HCT116 (cell line): ENCODE data around the gene STK4. TPM values are rescaled to one million over a fixed set of nuclear protein-coding genes. Genes with fewer than 3 reads are reported as not detected.

Source experiments
- ATAC-seq: fragments of 200-7000 bp; cut with Tn5 transposase; 2 replicates; pipeline ENCODE4 v1.9.1; 2020; ENCODE audit warnings: mild to moderate bottlenecking, moderate library complexity
- BruUV-seq: library from RNA; stranded (reverse); fragments of 400-500 nt; replicated peaks from 2 replicates; lab custom pipeline; 2021; lab: Mats Ljungman, UMichigan
- CTCF ChIA-PET: fragments of 300-600 bp; sonication (Branson Sonifier 250); formaldehyde crosslinking; loops from one replicate; lab custom pipeline; 2021; ENCODE audit warnings: antibody characterized with exemption; lab: Charles Lee
- POLR2A ChIA-PET: fragments of 300-600, 350-600 bp; sonication (Branson Sonifier 250); formaldehyde crosslinking; loops from one replicate; lab custom pipeline; 2021; ENCODE audit warnings: antibody characterized with exemption; lab: Charles Lee
- RAD21 ChIA-PET, 2 experiments: fragments of 300-600 bp; sonication (Branson Sonifier 250); formaldehyde crosslinking; loops; one replicate each; lab custom pipeline; 2023; ENCODE audit warnings: low total read pairs in 2 of 2; ENCODE audit not compliant: uncharacterized antibody in 2 of 2, unreplicated experiment in 2 of 2, low non-redundant PET in 1 of 2; lab: Charles Lee
- DNase-seq: peaks from one replicate; pipeline ENCODE4 v3.0.0-alpha.2; 2010; ENCODE audit warnings: low read depth, low spot score
- H2AFZ ChIP-seq: fragments of 200-600 bp; shearing (Covaris generic), sonication (generic); 2 replicates; pipeline ENCODE4 v1.6.1; 2017; ENCODE audit warnings: low read depth, mixed run types, mixed read lengths, antibody characterized with exemption, low read length; ENCODE audit not compliant: poor library complexity, severe bottlenecking
- H3K27ac ChIP-seq: 2 replicates; pipeline ENCODE4 v1.5.1; 2012; ENCODE audit warnings: low read depth, low read length
- H3K27me3 ChIP-seq: fragments of 200-600 bp; sonication (generic); 2 replicates; pipeline ENCODE4 v1.6.1; 2016; ENCODE audit warnings: mixed run types, low read length, mixed read lengths; ENCODE audit not compliant: insufficient read depth
- H3K36me3 ChIP-seq, 2 experiments: fragments of 200-500 bp in 1 of 2; fragments of 200-600 bp in 1 of 2; sonication (Bioruptor generic) in 1 of 2; sonication (generic) in 1 of 2; 2 replicates each; pipeline versions ENCODE4 v1.5.1 to v1.6.1; 2014 to 2016; ENCODE audit warnings: low read length in 2 of 2, inconsistent platforms in 1 of 2, mixed read lengths in 1 of 2, mixed run types in 1 of 2; ENCODE audit not compliant: insufficient read depth in 2 of 2, control insufficient read depth in 1 of 2
- H3K4me1 ChIP-seq, 2 experiments: fragments of 200-600 bp in 1 of 2; sonication (generic) in 1 of 2; 2 replicates each; pipeline versions ENCODE4 v1.5.1 to v1.6.1; 2012 to 2017; ENCODE audit warnings: low read length in 2 of 2, inconsistent platforms in 1 of 2, mild to moderate bottlenecking in 1 of 2, mixed read lengths in 1 of 2, mixed run types in 1 of 2, moderate library complexity in 1 of 2; ENCODE audit not compliant: insufficient read depth in 2 of 2, control insufficient read depth in 1 of 2
- H3K4me2 ChIP-seq: fragments of 200-600 bp; sonication (generic); 2 replicates; pipeline ENCODE4 v1.6.1; 2017; ENCODE audit warnings: mixed run types, low read length, mixed read lengths
- H3K4me3 ChIP-seq, 2 experiments: fragments of 200-600 bp in 1 of 2; sonication (generic) in 1 of 2; replicated peaks in 1 of 2; 2 replicates each; pipeline ENCODE4 v1.5.1; 2011 to 2016; ENCODE audit warnings: low read length in 2 of 2, control low read depth in 1 of 2, low read depth in 1 of 2, mild to moderate bottlenecking in 1 of 2, mixed read lengths in 1 of 2, mixed run types in 1 of 2
- H3K79me2 ChIP-seq: fragments of 200-600 bp; sonication (generic); 2 replicates; pipeline ENCODE4 v1.6.1; 2017; ENCODE audit warnings: mild to moderate bottlenecking, mixed run types, low read length, moderate library complexity, mixed read lengths; ENCODE audit not compliant: insufficient read depth
- H3K9ac ChIP-seq: fragments of 200-600 bp; sonication (generic); 2 replicates; pipeline ENCODE4 v1.6.1; 2016; ENCODE audit warnings: low read length, mixed read lengths
- H3K9me2 ChIP-seq: fragments of 200-600 bp; sonication (generic), shearing (Covaris generic); 2 replicates; pipeline ENCODE4 v1.6.1; 2017; ENCODE audit warnings: mixed run types, mild to moderate bottlenecking, moderate library complexity; ENCODE audit not compliant: insufficient read depth
- H3K9me3 ChIP-seq, 2 experiments: fragments of 200-500 bp in 1 of 2; fragments of 200-600 bp in 1 of 2; sonication (Bioruptor generic) in 1 of 2; sonication (generic) in 1 of 2; 2 replicates each; pipeline ENCODE4 v1.6.1; 2014 to 2017; ENCODE audit warnings: low read length in 2 of 2, mixed read lengths in 2 of 2, inconsistent platforms in 1 of 2, low read depth in 1 of 2, mild to moderate bottlenecking in 1 of 2, mixed run types in 1 of 2, moderate library complexity in 1 of 2; ENCODE audit not compliant: control insufficient read depth in 1 of 2, insufficient read depth in 1 of 2
- H4K20me1 ChIP-seq: fragments of 200-600 bp; sonication (generic), shearing (Covaris generic); 2 replicates; pipeline ENCODE4 v1.6.1; 2017; ENCODE audit warnings: mixed run types, mild to moderate bottlenecking, moderate library complexity; ENCODE audit not compliant: insufficient read depth
- CEBPB ChIP-seq: IDR thresholded peaks from 2 replicates; pipeline ENCODE4 v1.6.1; 2012; ENCODE audit warnings: low read depth
- EGR1 ChIP-seq: IDR thresholded peaks from 2 replicates; pipeline ENCODE4 v1.6.1; 2012; ENCODE audit warnings: low read depth
- EZH2 ChIP-seq: fragments of 200-600 bp; sonication (generic); IDR thresholded peaks from 2 replicates; pipeline ENCODE4 v1.6.1; 2017; ENCODE audit warnings: antibody characterized with exemption, mixed run types
- FOSL1 ChIP-seq: IDR thresholded peaks from 2 replicates; pipeline ENCODE4 v1.6.1; 2012; ENCODE audit warnings: low read depth
- JUND ChIP-seq: IDR thresholded peaks from 2 replicates; pipeline ENCODE4 v1.6.1; 2012
- MAX ChIP-seq: IDR thresholded peaks from 2 replicates; pipeline ENCODE4 v1.6.1; 2012
- POLR2A ChIP-seq: IDR thresholded peaks from 2 replicates; pipeline ENCODE4 v1.7.0; 2011; ENCODE audit warnings: borderline replicate concordance; ENCODE audit not compliant: insufficient read depth, insufficient read length; ENCODE audit errors: extremely low read depth
- POLR2AphosphoS5 ChIP-seq: IDR thresholded peaks from 2 replicates; pipeline ENCODE4 v1.6.1; 2011; ENCODE audit warnings: mild to moderate bottlenecking, low read depth, low read length, moderate library complexity
- REST ChIP-seq: IDR thresholded peaks from 2 replicates; pipeline ENCODE4 v1.6.1; 2012; ENCODE audit warnings: low read depth
- SIN3A ChIP-seq: IDR thresholded peaks from 2 replicates; pipeline ENCODE4 v1.6.1; 2012; ENCODE audit warnings: low read depth
- intact Hi-C: fragments of 100-400 bp; cut with micrococcal nuclease; formaldehyde crosslinking; loops from 2 replicates; pipeline ENCODE4 v1.10.0; 2022
- total RNA-seq: library from RNA; stranded (reverse); gene quantifications from one replicate; pipeline ENCODE4 v1.2.1, GENCODE V29; 2021; ENCODE audit not compliant: unreplicated experiment
- TF ChIP-seq, protein P1 (sequence below): IDR thresholded peaks from 2 replicates; pipeline ENCODE4 v1.6.1; 2012
- TF ChIP-seq, protein P2 (sequence below), 3 experiments: fragments of 200-600 bp in 1 of 3; sonication (generic) in 1 of 3; IDR thresholded peaks in 2 of 3; conservative IDR thresholded peaks in 1 of 3; 2 replicates each; pipeline ENCODE4 v1.5.1; 2012 to 2017; ENCODE audit warnings: low read depth in 2 of 3, low read length in 2 of 3, antibody characterized with exemption in 1 of 3, borderline replicate concordance in 1 of 3, control low read depth in 1 of 3, mild to moderate bottlenecking in 1 of 3, mixed read lengths in 1 of 3, mixed run types in 1 of 3, moderate library complexity in 1 of 3; ENCODE audit not compliant: insufficient read depth in 1 of 3

The STK4 gene
- total RNA-seq, 1 experiment from 2014 or later, result 45.4 TPM

GRCh38 chr20:45113865-45114264, 147.6 kb downstream of the STK4 start:
- H3K27me3 ChIP-seq, result no peaks in the 10 kb centered on the region; the same call in 1 of the 2 replicates
- intact Hi-C loops, result no loop called here
- no peaks in the 10 kb centered on the region for H4K20me1 ChIP-seq
- POLR2A ChIA-PET, result no interaction called here
- H3K4me1 ChIP-seq, result 0 out of 4 replicates have a peak, but pooled peaks cover 0 to 3% of the 10 kb centered on the region in 2 experiments
- no peak overlapping the region for H3K4me2 ChIP-seq
- no peaks in the 10 kb centered on the region for H3K9me2 ChIP-seq
- no peak overlapping the region for H2AFZ ChIP-seq
- no peak overlapping the region for H3K9ac ChIP-seq
- H3K9me3 ChIP-seq, result no peaks in the 10 kb centered on the region
- TF ChIP-seq JUND, result no peak
- DNase-seq (no peak), ATAC-seq (no peak)
- no peak overlapping the region for H3K27ac ChIP-seq
- H3K4me3 ChIP-seq, result no peak overlapping the region
- no peaks in the 10 kb centered on the region for H3K36me3 ChIP-seq
- RAD21 ChIA-PET, result no interaction called here
- BruUV-seq, result no TSS peak
- H3K79me2 ChIP-seq, result no peaks in the 10 kb centered on the region
- CTCF ChIA-PET, result interaction anchor here (1.0 to 4.6 kb wide), 2 partner anchors 70 to 180 kb away, joined by 3 to 51 read pairs; no protein-coding TSS in a partner anchor

- DNase-seq (no peak), ATAC-seq (no peak)
- no TSS peak for BruUV-seq
- 0 out of 4 replicates have a peak, but pooled peaks cover 0 to 3% of the 10 kb centered on the region in 2 experiments for H3K4me1 ChIP-seq
- H3K27ac ChIP-seq, result no peak within 1 kb of the TSS
- ChIA-PET RAD21 (no interaction called here), POLR2A (no interaction called here), CTCF (interaction anchor here (1.2 kb wide), 1 partner anchor 70 kb away, joined by 4 read pairs; no protein-coding TSS in a partner anchor)
- no peak within 1 kb of the TSS for H3K4me2 ChIP-seq
- H3K9ac ChIP-seq, result no peak within 1 kb of the TSS
- H4K20me1 ChIP-seq, result no peaks in the 10 kb centered on the region
- H3K9me3 ChIP-seq, result no peaks in the 10 kb centered on the region
- no peak within 1 kb of the TSS for H3K4me3 ChIP-seq
- H3K79me2 ChIP-seq, result no peaks in the 10 kb centered on the region
- H3K36me3 ChIP-seq, result no peaks in the 10 kb centered on the region
- intact Hi-C loops, result no loop called here
- no peaks in the 10 kb centered on the region; the same call in 1 of the 2 replicates for H3K27me3 ChIP-seq
- no peaks in the 10 kb centered on the region for H3K9me2 ChIP-seq
- H2AFZ ChIP-seq, result no peak within 1 kb of the TSS
- no peak for TF ChIP-seq FOSL1
- no peak for TF ChIP-seq MAX
- no peak for TF ChIP-seq SIN3A
- no peak for TF ChIP-seq CEBPB
- TF ChIP-seq EGR1, result no peak
- TF ChIP-seq, protein P1, sequence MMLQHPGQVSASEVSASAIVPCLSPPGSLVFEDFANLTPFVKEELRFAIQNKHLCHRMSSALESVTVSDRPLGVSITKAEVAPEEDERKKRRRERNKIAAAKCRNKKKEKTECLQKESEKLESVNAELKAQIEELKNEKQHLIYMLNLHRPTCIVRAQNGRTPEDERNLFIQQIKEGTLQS, result no peak
- no peak for TF ChIP-seq POLR2AphosphoS5
- no peak for TF ChIP-seq REST
- no peak for TF ChIP-seq POLR2A
- TF ChIP-seq, protein P2, sequence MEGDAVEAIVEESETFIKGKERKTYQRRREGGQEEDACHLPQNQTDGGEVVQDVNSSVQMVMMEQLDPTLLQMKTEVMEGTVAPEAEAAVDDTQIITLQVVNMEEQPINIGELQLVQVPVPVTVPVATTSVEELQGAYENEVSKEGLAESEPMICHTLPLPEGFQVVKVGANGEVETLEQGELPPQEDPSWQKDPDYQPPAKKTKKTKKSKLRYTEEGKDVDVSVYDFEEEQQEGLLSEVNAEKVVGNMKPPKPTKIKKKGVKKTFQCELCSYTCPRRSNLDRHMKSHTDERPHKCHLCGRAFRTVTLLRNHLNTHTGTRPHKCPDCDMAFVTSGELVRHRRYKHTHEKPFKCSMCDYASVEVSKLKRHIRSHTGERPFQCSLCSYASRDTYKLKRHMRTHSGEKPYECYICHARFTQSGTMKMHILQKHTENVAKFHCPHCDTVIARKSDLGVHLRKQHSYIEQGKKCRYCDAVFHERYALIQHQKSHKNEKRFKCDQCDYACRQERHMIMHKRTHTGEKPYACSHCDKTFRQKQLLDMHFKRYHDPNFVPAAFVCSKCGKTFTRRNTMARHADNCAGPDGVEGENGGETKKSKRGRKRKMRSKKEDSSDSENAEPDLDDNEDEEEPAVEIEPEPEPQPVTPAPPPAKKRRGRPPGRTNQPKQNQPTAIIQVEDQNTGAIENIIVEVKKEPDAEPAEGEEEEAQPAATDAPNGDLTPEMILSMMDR (IDR thresholded peaks at IDR 0.05 in 2 of 3, conservative IDR thresholded peaks at IDR 0.05 in 1 of 3; ENCODE audit: borderline replicate concordance in 1 of 3, insufficient read depth in 1 of 3, low read depth in 2 of 3, low read length in 2 of 3), result no peak
- TF ChIP-seq EZH2, result no peak
Observed at GRCh38 chr20:45114465-45115385, 148.4 kb downstream of the STK4 start, which contains the start of gene WFDC5. WFDC5 (minus strand) TSS chr20:45115174; CDS start chr20:45115083, 91 bp downstream.
